Spleen (tissue), 11 donors: ENCODE data around the gene SH2D2A. TPM values are rescaled to one million over a fixed set of nuclear protein-coding genes. Genes with fewer than 3 reads are reported as not detected.

Experiments
- DNase-seq: peaks from one replicate; pipeline ENCODE4 v3.0.0-alpha.2; 2020
- H3K27ac ChIP-seq, 8 donors: fragments of 200-600 bp; sonication (generic) in 7 of 8; 1 replicate in 4 of 8; 2 replicates in 4 of 8; pipeline versions ENCODE4 v1.5.0 to v1.8.0; 2016 to 2021; ENCODE audit warnings: inconsistent platforms in 4 of 8, mild to moderate bottlenecking in 4 of 8, moderate library complexity in 1 of 8
- H3K27me3 ChIP-seq, 7 donors: fragments of 200-600 bp; sonication (generic) in 6 of 7; replicated peaks in 1 of 7; 1 replicate in 4 of 7; 2 replicates in 3 of 7; pipeline versions ENCODE4 v1.5.0 to v1.8.0; 2016 to 2021; ENCODE audit warnings: inconsistent platforms in 3 of 7, mild to moderate bottlenecking in 1 of 7
- H3K36me3 ChIP-seq, 6 donors: fragments of 200-600 bp; sonication (generic) in 5 of 6; 1 replicate in 4 of 6; 2 replicates in 2 of 6; pipeline versions ENCODE4 v1.5.0 to v1.8.0; 2016 to 2021; ENCODE audit warnings: inconsistent platforms in 2 of 6
- H3K4me1 ChIP-seq, 6 donors: fragments of 200-600 bp; sonication (generic) in 5 of 6; 1 replicate in 3 of 6; 2 replicates in 3 of 6; pipeline versions ENCODE4 v1.5.0 to v1.8.0; 2016 to 2021; ENCODE audit warnings: inconsistent platforms in 3 of 6
- H3K4me3 ChIP-seq, 8 donors: fragments of 200-600 bp; sonication (generic) in 7 of 8; 1 replicate in 4 of 8; 2 replicates in 4 of 8; pipeline versions ENCODE4 v1.5.0 to v1.8.0; 2016 to 2021; ENCODE audit warnings: inconsistent platforms in 4 of 8, mild to moderate bottlenecking in 4 of 8, moderate library complexity in 2 of 8
- H3K9me3 ChIP-seq, 8 donors: fragments of 200-600 bp; sonication (generic) in 7 of 8; 1 replicate in 4 of 8; 2 replicates in 4 of 8; pipeline versions ENCODE4 v1.5.0 to v1.8.0; 2016 to 2021; ENCODE audit warnings: inconsistent platforms in 4 of 8
- CTCF ChIP-seq, 11 experiments: fragments of 200-600 bp in 7 of 11; fragments of 450-650 bp in 4 of 11; sonication (generic) in 4 of 11; IDR thresholded peaks in 8 of 11; conservative IDR thresholded peaks in 3 of 11; 1 replicate in 7 of 11; 2 replicates in 4 of 11; pipeline versions ENCODE4 v1.4.0 to v1.8.0; 2016 to 2021; ENCODE audit warnings: antibody characterized with exemption in 11 of 11, inconsistent platforms in 4 of 11, mild to moderate bottlenecking in 1 of 11
- POLR2A ChIP-seq, 3 donors: fragments of 450-650 bp; IDR thresholded peaks; one replicate each; pipeline ENCODE4 v1.5.1; 2017; ENCODE audit warnings: antibody characterized with exemption in 3 of 3, mild to moderate bottlenecking in 1 of 3
- POLR2AphosphoS5 ChIP-seq, 3 donors: sonication (generic); formaldehyde crosslinking; IDR thresholded peaks; one replicate each; pipeline ENCODE4 v1.5.1; 2017; ENCODE audit warnings: antibody characterized with exemption in 3 of 3
- WGBS, 5 donors: extraction: QIAGEN DNeasy Blood & Tissue Kit in 3 of 5; methylation state at CpG; one replicate each; pipeline versions ENCODE4 v1.1.5 to v1.1.7; 2013 to 2018; 5-methylcytosine and 5-hydroxymethylcytosine counted together
- intact Hi-C: fragments of 100-400 bp; cut with DNase I; formaldehyde crosslinking; loops from one replicate; pipeline ENCODE4 v1.15.0; 2023; ENCODE audit warnings: low total_unique reads
- polyA plus RNA-seq, 3 donors: library from polyadenylated mRNA; stranded (reverse); fragments of 200-250 nt; gene quantifications; one replicate each; pipeline ENCODE4 v1.2.1, GENCODE V29; 2013
- total RNA-seq, 7 donors: library from RNA; depleted of rRNA in 3 of 7; stranded (reverse); fragments of >200 nt in 3 of 7; fragmentation: NEBNext Ultra II Directional in 4 of 7; extraction: Animal tissue kit (Norgen Biotek cat#: 25700) in 4 of 7; gene quantifications; one replicate each; pipeline versions ENCODE4 v1.1.0 to v1.2.1, GENCODE V29; 2016 to 2021
- donor health status: healthy with polysubstance abuse.
- donor health status: DM: no; HTN: no; CAD: no; lungs with moderate emphysema.
- donor health status: DM: no; HTN: no; CAD: no.
- donor health status: Bipolar disorder and iron deficiency.
- donor health status: healthy.
- donor health status: DM: no; HTN: no; CAD: no.
- donor health status: DM: yes; HTN: yes; CAD: no.

Gene SH2D2A
- total and polyA plus RNA-seq, 10 donors = 3.6 to 22.1 (median 12.4) TPM

- intact Hi-C loops = no loop called here
- Histone ChIP-seq H3K27me3 (no peaks in the 10 kb centered on the region), H3K4me3 (peak overlapping the region; percentile 58 to 96 (median 78)), H3K36me3 (peaks cover 0 to 31% (median 4%) of the 10 kb centered on the region in 6 donors), H3K4me1 (peaks cover 33 to 66% (median 58%) of the 10 kb centered on the region in 6 donors), H3K27ac (peak overlapping the region; percentile 76 to 97 (median 94)), H3K9me3 (no peaks in the 10 kb centered on the region)
- no peak for TF ChIP-seq CTCF (IDR thresholded peaks at IDR 0.05 in 8 of 11, conservative IDR thresholded peaks at IDR 0.05 in 3 of 11)
- TF ChIP-seq POLR2AphosphoS5 (IDR thresholded peaks at IDR 0.05) = no peak
- TF ChIP-seq POLR2A (IDR thresholded peaks at IDR 0.05) = no peak
- peak; percentile 90 for DNase-seq
- 0 to 2% (median 1%) methylated on average over 13 to 31 of the region's 31 CpGs for WGBS, 5 donors
These were observed 48.6 kb downstream of the SH2D2A start for GRCh38 chr1:156767879-156768604.

- H3K27ac ChIP-seq = peak within 1 kb of the TSS; percentile 76 to 97 (median 94)
- H3K36me3 ChIP-seq = peaks cover 0 to 24% (median 4%) of the 10 kb centered on the region in 6 donors
- WGBS, 5 donors = 0% methylated on average over 21 to 50 of the region's 50 CpGs
- TF ChIP-seq POLR2A (IDR thresholded peaks at IDR 0.05) (peak in 2 of 3 donors; percentile 13 to 53), POLR2AphosphoS5 (IDR thresholded peaks at IDR 0.05) (peak; percentile 84 to 94 (median 86)), CTCF (IDR thresholded peaks at IDR 0.05 in 8 of 11, conservative IDR thresholded peaks at IDR 0.05 in 3 of 11) (peak in 3 of 11 experiments; percentile 8 to 21 (median 9))
- no peaks in the 10 kb centered on the region for H3K27me3 ChIP-seq
- peak; percentile 99 for DNase-seq
- intact Hi-C loops = no loop called here
- H3K4me1 ChIP-seq = peaks cover 33 to 59% (median 54%) of the 10 kb centered on the region in 6 donors
- no peaks in the 10 kb centered on the region for H3K9me3 ChIP-seq
- peak within 1 kb of the TSS; percentile 58 to 96 (median 78) for H3K4me3 ChIP-seq
These were observed 49.4 kb downstream of the SH2D2A start, which contains the start of gene PRCC for GRCh38 chr1:156767101-156767878. Gene PRCC (plus strand): TSS chr1:156767535. CDS start chr1:156767772, 237 bp downstream.

GRCh38 chr1:156766298-156767100 lies 50.1 kb downstream of the SH2D2A start:
- Histone ChIP-seq H3K27ac (peak overlapping the region; percentile 69 to 97 (median 94)), H3K4me3 (peak overlapping the region; percentile 37 to 96 (median 76)), H3K36me3 (peaks cover 0 to 16% (median 4%) of the 10 kb centered on the region in 6 donors), H3K9me3 (no peaks in the 10 kb centered on the region), H3K27me3 (no peaks in the 10 kb centered on the region), H3K4me1 (peaks cover 33 to 51% (median 48%) of the 10 kb centered on the region in 6 donors)
- WGBS, 5 donors = 8 to 10% (median 9%) methylated on average over 14 of the region's 14 CpGs
- TF ChIP-seq CTCF (IDR thresholded peaks at IDR 0.05 in 8 of 11, conservative IDR thresholded peaks at IDR 0.05 in 3 of 11) (peak in 2 of 11 experiments; percentile 1 to 5), POLR2AphosphoS5 (IDR thresholded peaks at IDR 0.05) (no peak), POLR2A (IDR thresholded peaks at IDR 0.05) (peak in 1 of 3 donors; percentile 50)
- intact Hi-C loops = no loop called here
- peak; percentile 84 for DNase-seq
